ENCODE measurements around the gene AGRP.
A peak's percentile ranks its signal among the peaks of the same experiment; 100 is the strongest.

AGRP gene

GRCh38 chr16:67470359-67470758, 13.0 kb downstream of the AGRP start:
- intact Hi-C loops (cut with DNase I): no loop called here
- DNase-seq: peak; percentile 85 to 98 (median 90)

DNA sequence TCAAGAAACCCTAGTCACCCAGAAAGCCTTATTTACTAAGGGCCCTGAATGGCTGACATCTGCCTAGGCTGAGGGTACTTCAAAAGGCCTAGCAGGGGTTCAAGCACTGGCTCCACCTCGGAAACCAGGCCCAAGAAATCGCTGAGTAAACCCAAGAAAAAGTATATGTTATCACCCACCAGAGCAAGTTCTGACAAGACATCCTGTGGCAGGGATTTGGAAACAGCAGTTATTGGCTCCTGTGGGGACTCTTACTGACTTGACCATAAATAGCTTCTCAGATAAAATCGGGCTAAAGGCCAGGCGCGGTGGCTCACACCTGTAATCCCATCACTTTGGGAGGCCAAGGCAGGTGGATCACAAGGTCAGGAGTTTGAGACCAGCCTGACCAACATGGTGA, 14.6 kb downstream of the AGRP start:
- intact Hi-C loops (cut with DNase I): loop anchor here (5.0 to 10.0 kb wide), 3 partner anchors 36 to 194 kb away; partner anchors contain the start of genes HSD11B2, PLEKHG4 and ZDHHC1
- DNase-seq: no peak

GRCh38 chr16:67466581-67466980, 16.8 kb downstream of the AGRP start:
- no peak for DNase-seq
- intact Hi-C loops (cut with DNase I): loop anchor here (5.0 to 10.0 kb wide), 3 partner anchors 34 to 192 kb away; partner anchors contain the start of genes HSD11B2, PLEKHG4 and ZDHHC1

GRCh38 chr16:67464565-67464964, 18.8 kb downstream of the AGRP start:
- intact Hi-C loops (cut with DNase I): loop anchor here (10.0 kb wide), 2 partner anchors 50 to 190 kb away; partner anchors contain the start of genes PLEKHG4 and ZDHHC1
- DNase-seq: peak in 3 of 10 donors; percentile 31 to 41 (median 31)

GRCh38 chr16:67463691-67464090, 19.7 kb downstream of the AGRP start:
- intact Hi-C loops (cut with DNase I): loop anchor here (10.0 kb wide), 2 partner anchors 49 to 189 kb away; partner anchors contain the start of genes PLEKHG4 and ZDHHC1

DNA sequence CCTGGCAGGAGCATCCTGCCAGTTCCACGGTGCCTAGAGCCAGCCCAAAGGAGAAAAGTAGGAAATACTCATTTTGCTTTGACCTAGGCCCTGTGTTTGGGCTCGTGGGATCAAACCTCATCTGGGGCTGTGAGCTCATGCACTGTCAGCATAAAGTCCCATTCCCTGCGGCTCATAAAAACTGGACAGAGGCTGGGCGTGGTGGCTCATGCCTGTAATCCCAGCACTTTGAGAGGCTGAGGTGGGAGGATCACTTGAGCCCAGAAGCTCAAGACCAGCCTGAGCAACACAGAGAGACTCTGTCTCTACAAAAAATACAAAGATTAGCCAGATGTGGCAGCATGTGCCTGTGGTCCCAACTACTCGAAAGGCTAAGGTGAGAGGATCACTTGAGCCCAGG, 20.3 kb downstream of the AGRP start:
- intact Hi-C loops (cut with DNase I): loop anchor here (10.0 kb wide), 2 partner anchors 48 to 188 kb away; partner anchors contain the start of genes PLEKHG4 and ZDHHC1
- no peak for DNase-seq

More at GRCh38 chr16:67463691-67464090, 19.7 kb downstream of the AGRP start:
- DNase-seq: no peak

DNA sequence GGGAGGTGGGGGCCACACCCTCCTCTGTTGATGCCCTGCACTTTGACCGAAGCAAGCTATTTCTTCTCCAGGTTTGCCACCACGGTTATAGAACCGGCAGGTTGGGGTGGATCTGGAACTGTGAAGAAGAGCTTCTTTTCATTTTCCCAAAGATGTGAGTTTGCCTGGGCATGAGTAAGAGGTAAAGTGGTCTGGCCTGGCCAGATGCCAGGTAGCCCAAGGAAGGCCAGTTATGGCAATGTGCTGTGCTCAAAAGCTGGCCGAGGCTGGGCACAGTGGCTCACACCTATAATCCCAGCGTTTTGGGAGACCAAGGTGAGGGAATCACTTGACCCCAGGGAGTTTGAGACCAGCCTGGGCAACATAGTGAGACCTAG, 21.1 kb downstream of the AGRP start:
- intact Hi-C loops (cut with DNase I): loop anchor here (10.0 kb wide), 2 partner anchors 47 to 187 kb away; partner anchors contain the start of genes PLEKHG4 and ZDHHC1
- peak in 1 of 10 donors; percentile 39 for DNase-seq

DNA sequence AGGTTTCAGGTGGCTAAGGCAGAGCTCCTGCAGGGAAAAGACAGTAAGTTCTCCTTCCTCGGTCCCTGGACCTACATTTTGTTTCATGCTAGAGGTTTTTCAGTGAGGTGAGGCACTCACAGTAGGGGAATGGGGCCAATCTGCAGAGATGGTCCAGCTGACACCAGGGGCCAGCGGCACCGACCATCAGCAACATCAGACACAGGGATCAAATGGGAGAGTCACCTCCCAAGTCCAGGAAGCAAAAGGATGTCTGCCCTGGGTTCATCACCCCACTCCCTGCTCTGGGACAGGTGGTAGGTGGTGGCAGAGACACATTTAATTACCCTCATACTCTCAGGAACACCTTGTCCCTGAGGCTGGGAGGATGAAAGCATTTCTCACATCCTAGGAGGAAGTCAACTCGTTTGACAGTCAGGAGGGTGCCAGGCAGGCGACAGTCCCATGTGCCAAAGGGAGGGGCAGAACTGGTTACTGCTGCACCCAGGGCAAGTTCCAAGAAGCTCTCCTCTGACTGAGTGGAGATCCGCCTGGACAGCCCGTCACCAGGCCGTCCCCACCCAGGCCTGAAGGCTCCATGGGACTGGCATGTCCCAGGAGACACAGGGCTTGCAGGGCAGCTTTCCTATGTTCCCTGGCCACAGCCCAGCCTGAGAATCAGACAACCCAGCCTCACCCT, 21.6 kb downstream of the AGRP start:
- intact Hi-C loops (cut with DNase I): loop anchor here (10.0 kb wide), 2 partner anchors 47 to 187 kb away; partner anchors contain the start of genes PLEKHG4 and ZDHHC1
- no peak for DNase-seq

GRCh38 chr16:67460961-67461360, 22.4 kb downstream of the AGRP start:
- no peak for DNase-seq
- intact Hi-C loops (cut with DNase I): loop anchor here (10.0 kb wide), 2 partner anchors 46 to 186 kb away; partner anchors contain the start of genes PLEKHG4 and ZDHHC1

- intact Hi-C loops (cut with DNase I): loop anchor here (10.0 kb wide), 2 partner anchors 45 to 185 kb away; partner anchors contain the start of genes PLEKHG4 and ZDHHC1
- no peak for DNase-seq
Measured at GRCh38 chr16:67460168-67460567, 23.2 kb downstream of the AGRP start.

- intact Hi-C loops (cut with DNase I): loop anchor here (10.0 kb wide), 2 partner anchors 45 to 185 kb away; partner anchors contain the start of genes PLEKHG4 and ZDHHC1
- no peak for DNase-seq
Measured at GRCh38 chr16:67459861-67460150, 23.5 kb downstream of the AGRP start.

DNA sequence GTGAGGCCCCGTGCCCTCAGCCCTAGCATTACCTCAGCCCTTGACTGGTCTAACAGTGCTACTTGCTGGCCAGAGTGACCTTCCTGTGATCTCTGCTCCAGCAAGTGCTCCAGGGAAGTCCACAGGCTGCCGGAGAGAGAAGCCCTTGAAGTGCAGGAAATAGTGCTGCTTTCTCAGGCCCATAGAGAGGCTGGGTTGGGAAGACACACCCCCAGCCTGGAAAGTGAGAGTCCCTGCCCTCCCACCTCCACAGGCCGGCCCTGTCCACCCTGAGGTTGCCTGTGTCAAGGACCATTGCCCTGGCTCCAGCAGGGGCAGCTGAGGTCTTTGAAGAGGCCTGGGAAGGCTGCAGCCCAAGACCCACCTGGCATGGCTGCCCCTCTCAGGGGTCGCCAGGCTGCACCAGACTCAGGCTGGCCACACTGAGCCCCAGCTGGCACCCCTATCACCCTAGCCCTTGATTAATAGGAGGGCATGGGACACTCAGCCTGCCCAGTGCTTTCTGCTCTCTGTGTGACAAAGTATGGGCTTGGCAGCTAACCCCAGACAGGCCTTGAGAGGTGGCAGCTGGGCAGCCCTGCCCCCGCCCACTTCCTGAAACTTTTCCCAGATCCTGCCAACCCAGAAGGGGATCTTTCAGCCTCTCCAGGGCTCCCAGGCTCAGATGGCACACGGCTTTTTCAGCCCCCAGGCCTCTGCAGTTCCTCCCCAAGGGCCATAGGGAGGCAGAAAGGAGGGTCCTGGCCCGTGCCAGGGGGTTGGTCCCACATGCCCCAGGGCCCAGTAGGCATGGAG, 24.1 kb downstream of the AGRP start:
- DNase-seq: peak in 1 of 10 donors; percentile 30
- intact Hi-C loops (cut with DNase I): no loop called here

DNA sequence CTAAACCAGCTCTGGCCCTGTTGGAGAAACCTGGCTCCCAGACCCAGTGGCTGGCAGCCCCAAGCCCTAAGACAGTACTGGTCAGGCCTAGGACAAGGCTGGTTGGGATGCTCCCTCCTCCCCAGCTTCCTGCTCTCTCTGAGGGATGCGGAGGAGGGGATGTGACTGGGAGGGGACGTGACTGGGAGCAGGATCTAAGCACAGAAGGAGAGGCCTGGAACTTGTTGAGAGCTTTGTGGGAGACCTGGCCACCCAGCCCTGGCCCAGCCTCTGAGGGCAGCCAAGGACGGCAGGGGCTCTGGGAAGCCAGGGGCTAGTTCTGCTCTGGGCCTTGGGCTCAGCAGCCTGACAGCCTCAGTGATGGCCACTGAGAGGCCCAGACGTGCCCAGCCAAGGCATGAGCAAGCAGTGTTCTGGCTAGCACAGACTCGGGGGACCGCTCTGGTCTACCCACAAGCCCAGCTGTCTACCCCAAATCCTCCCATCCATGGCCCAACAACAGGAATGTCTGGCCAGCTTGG, 25.2 kb downstream of the AGRP start:
- intact Hi-C loops (cut with DNase I): no loop called here
- DNase-seq: peak in 1 of 10 donors; percentile 71

DNA sequence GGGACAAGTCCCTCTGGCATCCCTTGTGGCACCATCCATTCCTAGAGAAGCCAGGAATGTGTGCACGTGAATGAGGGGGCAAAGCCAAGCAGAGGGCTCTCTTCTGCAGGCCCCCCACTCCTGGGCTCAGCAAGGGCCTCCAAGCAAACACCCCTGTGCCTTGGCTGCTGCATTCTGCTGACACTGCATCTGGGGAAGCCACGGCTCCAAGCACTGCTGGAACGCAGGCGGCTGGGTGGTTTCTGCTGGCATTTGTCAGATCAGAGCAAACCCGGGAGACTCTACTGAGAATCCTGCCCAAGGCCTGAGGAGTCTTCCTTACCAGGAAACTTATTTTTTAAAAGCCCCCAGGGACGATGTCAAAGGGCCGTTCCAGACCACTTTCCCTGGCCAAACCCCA, 25.7 kb downstream of the AGRP start:
- DNase-seq: no peak
- intact Hi-C loops (cut with DNase I): no loop called here

DNA sequence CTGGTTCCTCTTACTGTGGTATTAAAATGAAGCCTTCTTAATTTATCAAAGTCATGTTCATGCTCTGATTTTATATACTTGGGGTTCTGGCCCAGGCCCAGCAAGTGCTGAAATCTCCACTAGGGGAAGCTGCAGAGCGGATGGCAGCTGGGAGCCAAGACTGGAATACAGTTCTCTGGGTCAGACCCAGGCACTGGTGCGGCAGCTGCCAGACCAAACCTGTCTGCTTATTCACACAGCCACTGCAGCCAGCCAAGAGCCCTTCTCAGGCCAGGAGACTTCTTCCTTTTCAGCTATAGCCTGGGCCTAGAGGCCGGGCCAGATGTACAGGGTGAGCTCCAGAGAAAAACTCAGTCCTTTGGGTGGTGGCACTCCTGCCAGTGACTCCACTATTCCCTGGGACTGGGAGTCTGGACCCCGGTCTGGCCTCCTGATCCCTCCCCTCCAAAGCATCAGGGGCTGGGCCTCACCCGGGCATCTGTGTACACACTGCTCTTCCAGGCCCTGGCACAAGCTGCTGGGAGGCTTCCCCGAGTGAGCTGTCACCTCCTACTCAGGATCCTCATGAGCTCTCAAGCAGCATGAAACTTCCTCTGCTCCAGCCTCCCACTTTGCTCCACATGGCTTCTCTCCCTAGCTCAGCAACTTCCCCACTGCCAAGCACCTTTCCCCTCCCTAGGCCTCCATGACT, 26.8 kb downstream of the AGRP start:
- intact Hi-C loops (cut with DNase I): no loop called here
- DNase-seq: peak in 7 of 10 donors; percentile 34 to 91 (median 62)

- DNase-seq: no peak
- intact Hi-C loops (cut with DNase I): no loop called here
Measured at GRCh38 chr16:67454852-67455251, 28.5 kb downstream of the AGRP start.

DNA sequence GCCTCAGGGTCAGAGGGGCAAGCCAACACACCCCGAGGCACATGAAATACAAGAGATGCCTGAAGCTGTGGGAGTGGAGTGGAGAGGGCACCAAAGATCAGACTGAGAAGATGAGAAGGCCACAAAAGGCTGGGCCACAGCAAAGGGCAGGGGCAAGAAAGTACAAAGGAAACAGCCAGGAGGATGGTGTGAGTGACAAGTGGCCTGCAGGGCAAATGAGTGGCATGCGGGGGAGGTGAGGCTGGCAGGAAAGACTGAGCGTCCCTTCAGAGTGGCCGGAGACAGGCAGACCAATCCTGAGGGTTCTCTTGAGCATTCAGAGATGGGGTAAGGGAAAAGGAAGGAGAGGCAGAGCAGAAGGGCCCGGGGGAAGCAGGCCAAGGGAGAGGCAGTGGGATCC, 29.2 kb downstream of the AGRP start:
- no peak for DNase-seq
- intact Hi-C loops (cut with DNase I): no loop called here

DNA sequence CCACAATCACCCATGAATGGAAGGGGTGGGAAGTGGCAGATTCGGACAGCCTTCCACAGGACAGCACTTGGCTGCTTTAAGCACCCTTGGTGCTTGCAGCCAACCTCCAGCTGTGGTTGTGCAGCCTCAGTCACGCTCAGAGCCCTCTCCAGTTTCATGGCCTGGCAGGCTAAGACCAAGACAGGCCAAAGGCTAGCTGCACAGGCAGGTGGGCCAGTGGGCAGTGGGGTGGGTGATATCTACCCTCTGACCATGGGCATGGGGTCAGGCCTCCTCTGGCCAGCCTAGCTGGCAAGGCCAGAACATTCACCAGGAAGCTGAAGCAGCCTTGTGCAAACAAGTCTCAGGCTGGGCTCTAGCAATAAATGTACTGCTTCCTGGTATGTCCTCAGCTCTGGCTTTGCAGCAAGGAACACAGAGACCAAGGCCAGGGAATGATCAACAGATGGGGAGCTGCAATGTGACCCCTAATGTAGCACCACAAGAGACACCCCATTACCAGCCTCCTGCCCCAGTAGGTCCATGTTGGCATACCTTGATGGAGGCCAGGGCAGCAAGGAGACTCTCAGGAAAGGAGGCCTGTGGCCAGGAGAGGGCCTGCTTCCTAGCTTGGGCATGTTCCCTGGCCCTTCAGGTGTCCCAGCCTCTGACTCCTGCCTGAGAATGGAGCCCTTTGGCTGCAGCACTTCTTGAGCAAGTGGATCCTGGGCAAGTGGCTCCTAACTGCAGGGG, 31.5 kb downstream of the AGRP start:
- intact Hi-C loops (cut with DNase I): no loop called here
- DNase-seq: no peak

DNA sequence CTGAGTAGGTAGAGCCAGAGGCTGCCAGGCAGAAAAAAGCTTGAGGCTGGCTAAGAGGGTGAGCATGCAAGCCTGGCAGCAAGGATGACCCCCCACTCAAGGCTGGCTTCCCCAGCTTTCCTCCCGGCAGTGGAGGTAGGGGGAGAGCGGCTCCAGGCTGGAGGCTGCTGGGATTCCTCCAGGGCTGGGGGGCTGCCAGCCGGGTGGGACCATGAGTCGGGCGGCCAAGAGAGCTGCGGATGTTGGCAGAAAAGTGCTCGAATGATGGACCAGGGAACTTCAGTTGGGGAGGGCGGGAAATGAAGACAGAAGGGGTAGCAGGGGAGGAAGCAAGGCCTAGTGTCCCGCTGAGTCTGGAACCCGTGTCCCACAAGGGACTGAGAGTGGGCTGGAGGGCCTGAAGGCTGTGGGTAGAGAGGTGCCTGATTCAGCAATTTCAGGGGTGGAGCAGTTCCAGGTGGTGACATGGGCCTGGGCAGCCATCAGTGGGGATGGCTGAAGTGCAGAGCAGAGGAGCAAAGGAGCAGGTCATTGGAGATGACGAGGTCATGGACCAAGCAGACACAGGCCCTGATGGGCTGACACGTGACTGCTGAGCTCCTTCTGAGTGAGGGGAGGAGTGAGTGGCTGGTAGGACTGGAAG, 32.2 kb downstream of the AGRP start:
- no peak for DNase-seq
- intact Hi-C loops (cut with DNase I): no loop called here

All from posterior cingulate gyrus (tissue), 11 donors.